GM12875 (cell line): ENCODE results near the gene SYNE2.

Experiments used
- H3K4me3 ChIP-seq: one replicate; pipeline ENCODE4 v1.5.1; 2011; ENCODE audit warnings: low read depth, low read length, control low read depth
- TF ChIP-seq, protein P1 (sequence below): IDR thresholded peaks from 2 replicates; pipeline ENCODE4 v1.5.1; 2011; ENCODE audit warnings: low read depth, mild to moderate bottlenecking, control low read depth, inconsistent platforms, low read length, moderate library complexity, borderline replicate concordance; ENCODE audit not compliant: insufficient read depth

Gene SYNE2

GRCh38 chr14:64081174-64081746 lies 228.5 kb downstream of the SYNE2 start:
- TF ChIP-seq, protein P1, sequence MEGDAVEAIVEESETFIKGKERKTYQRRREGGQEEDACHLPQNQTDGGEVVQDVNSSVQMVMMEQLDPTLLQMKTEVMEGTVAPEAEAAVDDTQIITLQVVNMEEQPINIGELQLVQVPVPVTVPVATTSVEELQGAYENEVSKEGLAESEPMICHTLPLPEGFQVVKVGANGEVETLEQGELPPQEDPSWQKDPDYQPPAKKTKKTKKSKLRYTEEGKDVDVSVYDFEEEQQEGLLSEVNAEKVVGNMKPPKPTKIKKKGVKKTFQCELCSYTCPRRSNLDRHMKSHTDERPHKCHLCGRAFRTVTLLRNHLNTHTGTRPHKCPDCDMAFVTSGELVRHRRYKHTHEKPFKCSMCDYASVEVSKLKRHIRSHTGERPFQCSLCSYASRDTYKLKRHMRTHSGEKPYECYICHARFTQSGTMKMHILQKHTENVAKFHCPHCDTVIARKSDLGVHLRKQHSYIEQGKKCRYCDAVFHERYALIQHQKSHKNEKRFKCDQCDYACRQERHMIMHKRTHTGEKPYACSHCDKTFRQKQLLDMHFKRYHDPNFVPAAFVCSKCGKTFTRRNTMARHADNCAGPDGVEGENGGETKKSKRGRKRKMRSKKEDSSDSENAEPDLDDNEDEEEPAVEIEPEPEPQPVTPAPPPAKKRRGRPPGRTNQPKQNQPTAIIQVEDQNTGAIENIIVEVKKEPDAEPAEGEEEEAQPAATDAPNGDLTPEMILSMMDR, result no peak

GRCh38 chr14:64082837-64083236 lies 230.0 kb downstream of the SYNE2 start:
- H3K4me3 ChIP-seq, result no peak overlapping the region

More at GRCh38 chr14:64081174-64081746, 228.5 kb downstream of the SYNE2 start:
- H3K4me3 ChIP-seq, result no peak overlapping the region

GRCh38 chr14:64088647-64088964 lies 235.8 kb downstream of the SYNE2 start:
- TF ChIP-seq, protein P1, result no peak
- H3K4me3 ChIP-seq, result no peak overlapping the region

More at GRCh38 chr14:64082837-64083236, 230.0 kb downstream of the SYNE2 start:
- TF ChIP-seq, protein P1, result no peak

GRCh38 chr14:64089920-64090319 lies 237.1 kb downstream of the SYNE2 start:
- no peak overlapping the region for H3K4me3 ChIP-seq
- TF ChIP-seq, protein P1, result no peak

GRCh38 chr14:64091217-64091616 lies 238.4 kb downstream of the SYNE2 start:
- TF ChIP-seq, protein P1, result no peak
- H3K4me3 ChIP-seq, result no peak overlapping the region

DNA sequence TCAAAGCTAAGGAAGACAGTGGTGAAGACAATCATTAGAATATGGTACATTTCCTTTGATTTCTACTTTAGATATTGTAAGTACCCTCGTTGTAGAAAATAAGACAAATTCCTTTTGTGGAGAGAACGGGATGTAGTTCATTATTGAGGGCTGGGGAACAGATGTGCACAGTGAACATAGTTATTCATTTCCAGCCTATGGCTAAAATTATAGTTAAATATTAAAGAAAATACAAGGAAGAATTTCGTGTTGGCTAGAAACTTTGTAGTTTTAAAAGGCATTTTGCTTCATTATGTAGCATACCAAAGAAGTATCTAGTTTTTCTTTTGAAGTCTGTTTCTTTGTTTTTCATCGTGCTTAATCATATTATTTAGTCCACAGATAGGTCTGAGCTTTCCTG lies 239.5 kb downstream of the SYNE2 start:
- no peak overlapping the region for H3K4me3 ChIP-seq
- TF ChIP-seq, protein P1, result no peak

GRCh38 chr14:64092940-64093339 lies 240.1 kb downstream of the SYNE2 start:
- TF ChIP-seq, protein P1, result no peak
- no peak overlapping the region for H3K4me3 ChIP-seq
